Trophoblast cell (in vitro differentiated cells and primary cell): ENCODE results near the gene ASCC3.

Source experiments
- DNase-seq, 2 donors: peaks; one replicate each; pipeline ENCODE4 v3.0.0-alpha.2; 2016
- H2AFZ ChIP-seq: 2 replicates; pipeline ENCODE4 v1.6.1; 2013; ENCODE audit warnings: low read length, moderate library complexity, mild to moderate bottlenecking; ENCODE audit not compliant: insufficient read depth, poor library complexity
- H2AK5ac ChIP-seq: 2 replicates; pipeline ENCODE4 v1.6.1; 2013; ENCODE audit warnings: mild to moderate bottlenecking, low read length
- H2BK120ac ChIP-seq: 2 replicates; pipeline ENCODE4 v1.6.1; 2013; ENCODE audit warnings: low read length, mild to moderate bottlenecking, moderate library complexity; ENCODE audit not compliant: insufficient read depth, poor library complexity
- H2BK12ac ChIP-seq: 2 replicates; pipeline ENCODE4 v1.6.1; 2013; ENCODE audit warnings: mild to moderate bottlenecking, low read length, moderate library complexity
- H2BK5ac ChIP-seq: 2 replicates; pipeline ENCODE4 v1.6.1; 2013; ENCODE audit warnings: low read length, low read depth, moderate library complexity, mild to moderate bottlenecking; ENCODE audit not compliant: poor library complexity
- H3K14ac ChIP-seq: 2 replicates; pipeline ENCODE4 v1.6.1; 2013; ENCODE audit warnings: mild to moderate bottlenecking, low read length
- H3K18ac ChIP-seq: 2 replicates; pipeline ENCODE4 v1.6.1; 2013; ENCODE audit warnings: mild to moderate bottlenecking, low read length
- H3K23ac ChIP-seq: 2 replicates; pipeline ENCODE4 v1.6.1; 2013; ENCODE audit warnings: low read length
- H3K27ac ChIP-seq: 2 replicates; pipeline ENCODE4 v1.5.1; 2013; ENCODE audit warnings: low read depth, mild to moderate bottlenecking, inconsistent platforms, low read length, moderate library complexity
- H3K27me3 ChIP-seq: 2 replicates; pipeline ENCODE4 v1.6.1; 2013; ENCODE audit warnings: inconsistent platforms, mild to moderate bottlenecking, low read length, moderate library complexity; ENCODE audit not compliant: insufficient read depth
- H3K36me3 ChIP-seq, 2 experiments: 1 replicate in 1 of 2; 2 replicates in 1 of 2; pipeline ENCODE4 v1.6.1; 2013; ENCODE audit warnings: low read length in 2 of 2, mild to moderate bottlenecking in 2 of 2, moderate library complexity in 1 of 2; ENCODE audit not compliant: insufficient read depth in 2 of 2, control insufficient read depth in 1 of 2
- H3K4ac ChIP-seq: 2 replicates; pipeline ENCODE4 v1.6.1; 2013; ENCODE audit warnings: low read depth, mild to moderate bottlenecking, low read length, moderate library complexity
- H3K4me1 ChIP-seq, 2 experiments: 1 replicate in 1 of 2; 2 replicates in 1 of 2; pipeline ENCODE4 v1.6.1; 2013; ENCODE audit warnings: low read length in 2 of 2, mild to moderate bottlenecking in 2 of 2, moderate library complexity in 1 of 2; ENCODE audit not compliant: insufficient read depth in 2 of 2, control insufficient read depth in 1 of 2
- H3K4me2 ChIP-seq: 2 replicates; pipeline ENCODE4 v1.6.1; 2013; ENCODE audit warnings: inconsistent platforms, mild to moderate bottlenecking, low read length, moderate library complexity
- H3K4me3 ChIP-seq: 2 replicates; pipeline ENCODE4 v1.5.1; 2013; ENCODE audit warnings: mild to moderate bottlenecking, low read depth, low read length, inconsistent platforms
- H3K79me1 ChIP-seq: one replicate; pipeline ENCODE4 v1.6.1; 2013; ENCODE audit warnings: low read length
- H3K79me2 ChIP-seq: 2 replicates; pipeline ENCODE4 v1.6.1; 2013; ENCODE audit warnings: low read length, mild to moderate bottlenecking; ENCODE audit not compliant: control insufficient read depth, insufficient read depth, poor library complexity
- H3K9ac ChIP-seq: 2 replicates; pipeline ENCODE4 v1.6.1; 2013; ENCODE audit warnings: mild to moderate bottlenecking, low read length
- H3K9me3 ChIP-seq: 2 replicates; pipeline ENCODE4 v1.6.1; 2013; ENCODE audit warnings: low read depth, mild to moderate bottlenecking, control low read depth, inconsistent platforms, low read length; ENCODE audit not compliant: insufficient read depth
- H4K12ac ChIP-seq: 2 replicates; pipeline ENCODE4 v1.6.1; 2013; ENCODE audit warnings: low read depth, mild to moderate bottlenecking, low read length, moderate library complexity
- H4K8ac ChIP-seq: 2 replicates; pipeline ENCODE4 v1.6.1; 2013; ENCODE audit warnings: low read depth, mild to moderate bottlenecking, low read length, moderate library complexity
- H4K91ac ChIP-seq: one replicate; pipeline ENCODE4 v1.6.1; 2013; ENCODE audit warnings: low read depth, mild to moderate bottlenecking, low read length, moderate library complexity
- WGBS: extraction: QIAGEN DNeasy Blood & Tissue Kit; methylation state at CpG from one replicate; pipeline ENCODE4 v1.1.7; 2013; ENCODE audit warnings: missing lambda C conversion rate; ENCODE audit not compliant: insufficient read length, insufficient coverage; ENCODE audit errors: extremely low coverage; 5-methylcytosine and 5-hydroxymethylcytosine counted together

The ASCC3 gene

DNA sequence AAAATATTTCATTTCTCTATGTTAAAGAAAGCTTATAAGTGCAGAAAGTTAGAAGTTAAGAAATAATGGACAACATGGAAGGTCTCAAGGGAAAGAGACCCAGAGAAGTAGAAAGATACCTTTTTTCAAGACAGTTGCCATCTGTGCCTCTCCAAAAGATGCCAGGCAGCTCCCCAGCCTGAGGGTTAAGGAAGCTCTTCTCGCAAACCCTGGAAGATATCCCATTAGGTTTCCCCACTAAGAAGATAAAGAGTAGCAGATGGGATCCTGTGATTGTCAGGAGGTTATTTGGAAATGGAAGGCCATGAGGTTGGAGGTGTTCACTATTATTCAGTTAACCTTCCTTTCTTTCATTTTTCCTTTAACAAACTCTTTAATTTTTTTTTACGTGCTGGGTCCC, 306.3 kb downstream of the ASCC3 start:
- Histone ChIP-seq H3K4me3 (no peak overlapping the region), H3K36me3 (no peaks in the 10 kb centered on the region), H3K27ac (no peak overlapping the region), H4K8ac (no peak overlapping the region), H3K4me1 (no peaks in the 10 kb centered on the region), H2BK120ac (no peak overlapping the region), H4K12ac (no peak overlapping the region), H2BK12ac (no peak overlapping the region), H2AFZ (no peak overlapping the region), H4K91ac (no peak overlapping the region), H3K14ac (no peak overlapping the region), H2AK5ac (no peak overlapping the region), H3K18ac (no peak overlapping the region), H3K9me3 (no peaks in the 10 kb centered on the region), H3K79me1 (no peaks in the 10 kb centered on the region), H3K27me3 (no peaks in the 10 kb centered on the region), H3K79me2 (no peaks in the 10 kb centered on the region), H3K9ac (no peak overlapping the region), H3K23ac (no peak overlapping the region), H3K4ac (no peak overlapping the region), H3K4me2 (no peak overlapping the region), H2BK5ac (no peak overlapping the region)
- no peak for DNase-seq
- WGBS, result no CpG with 5 or more reads among the region's 2 CpGs

DNA sequence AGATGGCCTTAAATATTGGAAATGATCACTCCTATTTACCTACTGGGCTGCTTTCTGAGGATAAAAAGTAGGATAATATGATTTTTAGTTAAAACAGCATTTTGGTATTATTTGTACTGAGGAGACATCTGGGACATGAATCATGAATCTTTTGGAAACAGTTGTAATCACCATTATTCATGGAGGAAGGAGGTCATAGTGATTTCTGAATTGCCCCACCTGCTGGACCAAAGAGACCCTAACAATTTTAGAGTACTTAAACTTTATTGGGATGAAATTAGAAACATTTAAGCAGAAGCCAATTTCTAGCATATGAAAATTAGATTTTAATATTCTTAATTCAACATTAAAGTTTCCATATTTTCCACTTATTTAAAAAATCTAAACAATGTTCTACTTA, 308.0 kb downstream of the ASCC3 start:
- Histone ChIP-seq H3K23ac (no peak overlapping the region), H3K36me3 (no peaks in the 10 kb centered on the region), H2BK5ac (no peak overlapping the region), H3K14ac (no peak overlapping the region), H3K79me2 (no peaks in the 10 kb centered on the region), H4K91ac (no peak overlapping the region), H2AFZ (no peak overlapping the region), H3K4me3 (no peak overlapping the region), H2BK120ac (no peak overlapping the region), H2AK5ac (no peak overlapping the region), H3K27ac (no peak overlapping the region), H3K4me1 (no peaks in the 10 kb centered on the region), H3K4ac (no peak overlapping the region), H3K4me2 (no peak overlapping the region), H4K12ac (no peak overlapping the region), H3K27me3 (no peaks in the 10 kb centered on the region), H3K79me1 (no peaks in the 10 kb centered on the region), H3K18ac (no peak overlapping the region), H3K9me3 (no peaks in the 10 kb centered on the region), H2BK12ac (no peak overlapping the region), H4K8ac (no peak overlapping the region), H3K9ac (no peak overlapping the region)
- peak in 1 of 2 donors; percentile 29 for DNase-seq

DNA sequence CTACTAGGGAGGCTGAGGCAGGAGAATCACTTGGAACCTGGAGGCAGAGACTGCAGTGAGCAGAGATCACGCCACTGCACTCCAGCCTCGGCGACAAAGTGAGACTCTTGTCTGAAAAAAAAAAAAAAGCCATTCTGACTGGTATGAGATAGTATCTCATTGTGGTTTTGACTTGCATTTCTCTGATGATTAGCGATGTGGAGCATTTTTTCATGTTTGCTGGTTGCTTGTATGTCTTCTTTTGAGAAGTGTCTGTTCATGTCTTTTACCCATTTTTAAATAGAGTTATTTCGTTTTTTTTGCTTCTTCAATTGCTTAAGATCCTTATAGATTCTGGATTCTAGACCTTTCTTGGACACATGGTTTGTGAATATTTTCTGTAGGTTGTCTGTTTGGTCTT, 312.9 kb downstream of the ASCC3 start:
- Histone ChIP-seq H4K12ac (no peak overlapping the region), H2BK5ac (no peak overlapping the region), H3K4me1 (no peaks in the 10 kb centered on the region), H3K4ac (no peak overlapping the region), H3K27me3 (no peaks in the 10 kb centered on the region), H3K4me2 (no peak overlapping the region), H3K9me3 (no peaks in the 10 kb centered on the region), H3K27ac (no peak overlapping the region), H3K79me1 (no peaks in the 10 kb centered on the region), H2BK120ac (no peak overlapping the region), H3K9ac (no peak overlapping the region), H4K91ac (no peak overlapping the region), H2BK12ac (no peak overlapping the region), H3K36me3 (no peaks in the 10 kb centered on the region), H3K23ac (no peak overlapping the region), H3K79me2 (no peaks in the 10 kb centered on the region), H2AFZ (no peak overlapping the region), H3K14ac (no peak overlapping the region), H4K8ac (no peak overlapping the region), H3K18ac (no peak overlapping the region), H3K4me3 (no peak overlapping the region), H2AK5ac (no peak overlapping the region)
- WGBS, result no CpG with 5 or more reads among the region's 5 CpGs
- DNase-seq, result peak; percentile 14 to 77

DNA sequence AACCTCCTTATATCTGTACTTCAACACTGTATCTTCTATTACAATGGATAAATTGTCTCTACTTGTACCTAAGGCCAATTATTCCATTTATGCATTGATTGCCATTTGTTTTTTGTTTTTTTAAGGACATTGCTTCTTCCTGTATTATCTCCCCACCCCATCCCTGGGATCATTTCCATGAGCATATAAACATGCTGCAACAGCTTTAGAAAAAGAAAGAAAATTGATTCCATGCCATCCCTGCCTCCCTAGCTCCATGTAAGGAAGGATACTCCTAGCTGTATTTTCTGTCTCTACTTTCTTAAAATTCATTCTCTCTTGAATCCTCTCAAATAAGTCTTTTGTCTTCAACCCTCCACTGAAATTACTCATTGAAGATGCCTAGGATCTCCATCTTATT, 314.6 kb downstream of the ASCC3 start:
- Histone ChIP-seq H3K27me3 (no peaks in the 10 kb centered on the region), H2AK5ac (no peak overlapping the region), H3K4me3 (no peak overlapping the region), H3K9ac (no peak overlapping the region), H3K27ac (no peak overlapping the region), H2AFZ (no peak overlapping the region), H3K9me3 (no peaks in the 10 kb centered on the region), H3K18ac (no peak overlapping the region), H3K14ac (no peak overlapping the region), H3K23ac (no peak overlapping the region), H4K91ac (no peak overlapping the region), H4K12ac (no peak overlapping the region), H3K79me2 (no peaks in the 10 kb centered on the region), H3K36me3 (no peaks in the 10 kb centered on the region), H3K4me1 (no peaks in the 10 kb centered on the region), H2BK5ac (no peak overlapping the region), H3K4me2 (no peak overlapping the region), H2BK12ac (no peak overlapping the region), H3K4ac (no peak overlapping the region), H2BK120ac (no peak overlapping the region), H3K79me1 (no peaks in the 10 kb centered on the region), H4K8ac (no peak overlapping the region)
- DNase-seq, result no peak
